ENCODE data around the gene TEX11.

GRCh38 chrX:70479922-70480659 lies 428.4 kb downstream of the TEX11 start:
- TF ChIP-seq CTCF (IDR thresholded peaks at IDR 0.05; ENCODE audit: low read length) (no peak), EZH2phosphoT487 (IDR thresholded peaks at IDR 0.05; ENCODE audit: low read length) (no peak), EZH2 (optimal IDR thresholded peaks at IDR 0.05; ENCODE audit: low read depth, low read length) (no peak)

Measured in MM.1S (cell line).